ENCODE results near the gene ACRBP. TPM values are rescaled to one million over a fixed set of nuclear protein-coding genes. Genes with fewer than 3 reads are reported as not detected.

ACRBP gene
- total and polyA plus RNA-seq, 11 donors: 0.32 to 7.2 (median 0.74) TPM; not detected in 1

- TF ChIP-seq POLR2A (IDR thresholded peaks at IDR 0.05) (no peak), CTCF (IDR thresholded peaks at IDR 0.05) (no peak)
- 55 to 68% (median 64%) methylated on average over 21 of the region's 21 CpGs for WGBS, 4 donors
- intact Hi-C loops (cut with DNase I): no loop called here
- H3K9me3 ChIP-seq: no peaks in the 10 kb centered on the region
- H3K27ac ChIP-seq: peak overlapping the region in 10 of 12 donors; percentile 20 to 75 (median 52)
- ATAC-seq (peak; percentile 39 to 71 (median 47)), DNase-seq (peak in 2 of 5 donors; percentile 29 to 34)
- no peaks in the 10 kb centered on the region for H3K36me3 ChIP-seq
- H3K27me3 ChIP-seq: peaks cover 0 to 3% (median 0%) of the 10 kb centered on the region in 9 donors
- H3K4me1 ChIP-seq: peaks cover 0 to 51% (median 2%) of the 10 kb centered on the region in 12 donors
- H3K4me3 ChIP-seq: no peak overlapping the region
Measured at GRCh38 chr12:6632026-6632983, 14.9 kb downstream of the ACRBP start.

- Histone ChIP-seq H3K4me1 (peaks cover 0 to 51% (median 2%) of the 10 kb centered on the region in 12 donors), H3K36me3 (no peaks in the 10 kb centered on the region), H3K27me3 (peaks cover 0 to 3% (median 0%) of the 10 kb centered on the region in 9 donors), H3K27ac (peak overlapping the region in 9 of 12 donors; percentile 26 to 75 (median 54)), H3K9me3 (no peaks in the 10 kb centered on the region), H3K4me3 (peak overlapping the region in 9 of 12 donors; percentile 8 to 51 (median 37))
- DNase-seq (peak in 2 of 5 donors; percentile 51 to 61), ATAC-seq (peak; percentile 28 to 82 (median 64))
- TF ChIP-seq POLR2A (IDR thresholded peaks at IDR 0.05) (no peak), CTCF (IDR thresholded peaks at IDR 0.05) (no peak)
- intact Hi-C loops (cut with DNase I): no loop called here
- WGBS, 4 donors: 53 to 68% (median 62%) methylated on average over 3 of the region's 3 CpGs
Measured at GRCh38 chr12:6631549-6631961, 15.7 kb downstream of the ACRBP start.

GRCh38 chr12:6630736-6631135 lies 16.5 kb downstream of the ACRBP start:
- peak overlapping the region in 7 of 12 donors; percentile 35 to 51 (median 39) for H3K4me3 ChIP-seq
- H3K27ac ChIP-seq: peak overlapping the region in 4 of 12 donors; percentile 31 to 55 (median 51)
- intact Hi-C loops (cut with DNase I): no loop called here
- H3K36me3 ChIP-seq: no peaks in the 10 kb centered on the region
- peaks cover 0 to 3% (median 0%) of the 10 kb centered on the region in 9 donors for H3K27me3 ChIP-seq
- DNase-seq (no peak), ATAC-seq (no peak)
- no peaks in the 10 kb centered on the region for H3K9me3 ChIP-seq
- TF ChIP-seq POLR2A (IDR thresholded peaks at IDR 0.05) (no peak), CTCF (IDR thresholded peaks at IDR 0.05) (no peak)
- 13 to 56% (median 45%) methylated on average over 3 to 5 of the region's 5 CpGs for WGBS, 4 donors
- peaks cover 0 to 43% (median 2%) of the 10 kb centered on the region in 12 donors for H3K4me1 ChIP-seq

DNA sequence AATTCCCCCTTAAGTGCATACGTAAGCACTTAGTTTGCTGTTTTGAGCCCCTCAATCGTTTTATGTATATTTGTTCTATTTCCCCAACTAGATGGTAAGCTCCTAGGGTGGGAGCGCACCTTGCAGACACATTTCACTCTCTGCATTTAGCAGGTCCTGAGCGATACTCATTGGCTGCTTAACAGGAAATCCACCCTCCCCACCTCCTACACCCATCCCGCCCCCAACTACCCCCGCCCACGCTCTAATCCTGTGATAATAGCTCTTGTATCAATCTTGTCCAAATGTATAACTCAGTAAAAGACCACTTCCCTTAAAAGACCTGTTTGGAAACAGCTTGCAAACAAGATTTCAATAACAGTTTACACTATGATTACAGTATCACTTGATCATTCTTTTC lies 19.6 kb downstream of the ACRBP start:
- Histone ChIP-seq H3K4me3 (peak overlapping the region in 1 of 12 donors; percentile 19), H3K27ac (no peak overlapping the region), H3K9me3 (no peaks in the 10 kb centered on the region), H3K36me3 (no peaks in the 10 kb centered on the region), H3K4me1 (peaks cover 0 to 41% (median 2%) of the 10 kb centered on the region in 12 donors), H3K27me3 (peaks cover 0 to 3% (median 0%) of the 10 kb centered on the region in 9 donors)
- no peak for DNase-seq
- TF ChIP-seq CTCF (IDR thresholded peaks at IDR 0.05) (no peak), POLR2A (IDR thresholded peaks at IDR 0.05) (no peak)
- ATAC-seq: no peak
- intact Hi-C loops (cut with DNase I): loop anchor here in 1 of 10 donors (10.0 kb wide), 1 partner anchor 67 kb away; no protein-coding TSS in a partner anchor
- WGBS, 4 donors: 51 to 63% (median 57%) methylated on average over 7 of the region's 7 CpGs
